DOHH2 (cell line): ENCODE data around the gene CR1.

Experiments used
- CTCF ChIP-seq: fragments of 200-600 bp; sonication (generic); IDR thresholded peaks from one replicate; pipeline ENCODE4 v1.5.1; 2014; ENCODE audit warnings: antibody characterized with exemption, mild to moderate bottlenecking, low read depth, low read length; ENCODE audit not compliant: poor library complexity, severe bottlenecking
- EZH2phosphoT487 ChIP-seq: fragments of 200-600 bp; sonication (generic); IDR thresholded peaks from 2 replicates; pipeline ENCODE4 v1.6.1; 2017; ENCODE audit warnings: borderline replicate concordance, mild to moderate bottlenecking, antibody characterized with exemption, low read length, moderate library complexity, mixed read lengths

- TF ChIP-seq CTCF (no peak), EZH2phosphoT487 (no peak)
Observed at GRCh38 chr1:207627496-207627895, 131.5 kb downstream of the CR1 start.
